HG03432 (cell line): ENCODE data around the gene SELENOH.

Experiments used
- ATAC-seq: cut with Tn5 transposase; IDR thresholded peaks from one replicate; pipeline ENCODE4 v1.9.1; 2021; ENCODE audit warnings: mild to moderate bottlenecking, moderate library complexity; ENCODE audit not compliant: unreplicated experiment

Gene SELENOH

DNA sequence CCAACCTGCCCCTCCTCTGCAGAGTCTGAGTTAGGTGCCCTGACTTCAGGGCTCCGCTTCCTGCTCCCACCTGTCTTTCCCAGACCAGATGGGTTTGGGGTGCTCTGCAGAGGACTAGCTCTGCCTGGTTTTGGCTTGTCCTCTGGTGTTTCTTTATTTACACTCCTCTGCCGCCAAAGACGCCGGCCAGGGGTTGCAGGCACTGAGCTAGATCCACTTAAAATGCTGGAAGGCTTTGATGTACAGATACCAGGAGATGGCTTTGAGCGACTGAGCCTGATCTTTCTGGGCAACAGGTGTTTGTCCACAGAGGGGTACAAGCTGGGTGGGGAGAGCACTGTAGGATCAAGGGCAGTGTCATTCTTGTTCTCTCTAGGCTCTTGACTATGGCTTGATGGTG is 3.9 kb downstream of the SELENOH start:
- ATAC-seq, result no peak

- ATAC-seq, result no peak
These were observed 5.6 kb downstream of the SELENOH start for GRCh38 chr11:57746920-57747319.

DNA sequence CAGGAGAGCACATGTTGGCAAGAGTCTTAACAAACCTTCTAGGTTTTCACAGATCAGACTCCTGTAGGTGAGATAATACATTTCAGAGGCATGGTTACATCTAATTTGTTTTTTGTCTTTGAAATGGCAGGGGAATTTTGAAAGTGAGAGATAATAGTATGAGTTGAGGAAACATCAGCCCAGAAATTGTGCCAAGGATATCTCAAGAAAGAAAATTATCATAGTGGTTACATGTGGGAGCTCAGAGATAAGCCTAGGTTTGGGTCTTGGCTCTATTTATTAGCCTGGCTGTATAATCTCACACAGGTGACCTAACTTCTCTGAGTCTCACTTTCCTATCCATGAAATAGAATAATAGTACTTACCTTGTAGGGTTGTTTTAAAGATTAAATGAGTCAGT is 9.9 kb downstream of the SELENOH start:
- no peak for ATAC-seq

DNA sequence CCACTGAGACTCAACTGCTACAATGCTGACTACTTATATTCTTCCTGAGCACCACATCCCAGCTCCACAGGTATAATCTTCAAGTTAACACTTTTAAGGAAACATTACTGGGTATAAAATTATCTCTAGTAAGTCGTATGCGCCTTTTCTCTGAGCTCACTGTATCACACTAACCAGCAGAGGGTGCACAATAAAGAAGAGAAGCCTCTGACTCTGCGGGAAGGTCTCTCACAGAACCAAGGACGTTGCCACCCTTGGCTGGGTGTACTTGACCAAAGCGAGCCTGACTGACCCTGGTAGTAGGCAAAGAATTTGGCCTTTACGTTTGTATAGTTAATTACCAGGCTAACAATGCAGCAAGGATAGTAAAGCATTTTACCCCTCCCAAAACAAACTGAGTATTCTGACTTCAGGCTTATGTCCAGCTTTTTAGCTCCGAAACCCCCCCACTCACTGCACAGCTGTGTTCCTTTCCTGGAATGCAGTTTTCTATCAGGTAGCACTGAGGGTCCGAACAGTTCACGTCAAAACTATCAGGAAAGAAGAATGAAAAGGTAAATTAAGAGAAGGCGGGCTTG is 10.5 kb downstream of the SELENOH start, which contains the start of gene BTBD18:
Gene BTBD18 (minus strand): TSS at position 144 of the 578 bp plus-strand sequence. CDS start 631 bp downstream, outside the sequence.
- ATAC-seq, result peak; percentile 44

GRCh38 chr11:57752954-57753353 is 11.7 kb downstream of the SELENOH start:
- no peak for ATAC-seq

DNA sequence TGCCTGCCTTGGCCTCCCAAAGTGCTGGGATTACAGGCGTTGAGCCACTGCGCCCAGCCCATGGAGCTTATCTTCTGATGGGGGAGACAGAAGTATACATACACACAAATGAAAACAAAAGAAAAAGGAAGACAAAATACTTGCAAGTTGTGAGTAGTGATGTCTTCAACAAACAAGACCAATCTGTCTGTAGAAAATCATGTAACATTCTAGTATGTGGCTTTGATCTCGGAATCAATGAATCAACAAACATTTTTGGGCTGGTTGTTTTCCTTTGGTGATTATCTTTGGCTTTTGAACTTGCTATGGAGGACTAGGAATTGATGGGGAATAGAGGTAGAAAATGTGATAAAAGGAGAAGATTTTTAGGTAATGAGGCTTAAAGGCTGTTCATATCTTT is 16.9 kb downstream of the SELENOH start:
- no peak for ATAC-seq

DNA sequence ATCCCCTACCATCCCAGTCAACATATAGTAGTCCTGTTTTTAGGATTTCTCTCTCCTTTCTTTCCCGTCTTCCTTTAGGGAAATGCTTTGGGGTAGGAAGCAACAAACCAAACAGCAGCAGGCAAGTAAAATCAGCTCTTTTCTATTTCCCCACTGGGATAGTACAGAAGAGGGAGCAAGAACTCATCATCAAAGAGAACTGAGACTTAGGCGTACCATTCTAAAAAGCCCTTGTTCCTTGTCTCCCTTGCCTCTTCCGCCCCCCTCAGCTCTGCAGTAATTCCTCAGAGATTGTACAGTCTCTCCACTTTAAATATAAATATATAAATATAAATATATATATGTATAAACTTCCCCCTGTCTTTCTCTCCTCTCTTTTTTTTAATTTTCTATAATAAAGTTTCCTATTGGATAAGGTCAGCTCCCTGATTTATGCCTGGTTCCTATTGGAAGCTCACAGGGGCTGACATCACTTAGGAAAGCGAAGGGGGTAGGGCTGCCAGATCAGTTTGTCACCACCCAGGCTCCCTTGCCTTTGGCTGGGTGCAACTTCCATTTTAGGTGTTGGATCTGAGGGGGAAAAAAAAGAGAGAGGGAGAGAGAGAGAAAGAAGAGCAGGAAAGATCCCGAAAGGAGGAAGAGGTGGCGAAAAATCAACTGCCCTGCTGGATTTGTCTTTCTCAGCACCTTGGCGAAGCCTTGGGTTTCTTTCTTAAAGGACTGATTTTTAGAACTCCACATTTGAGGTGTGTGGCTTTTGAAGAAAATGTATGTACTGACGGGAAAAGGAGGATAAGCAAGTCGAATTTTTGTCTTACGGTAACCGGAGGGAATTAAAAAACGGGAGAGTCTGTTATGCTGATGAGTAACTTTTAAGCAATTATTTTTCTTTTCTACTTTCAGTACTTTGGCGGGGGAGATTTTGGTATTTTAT is 20.3 kb downstream of the SELENOH start, which contains the start of gene CTNND1:
Gene CTNND1 (plus strand): TSS at position 502 of the 934 bp plus-strand sequence. CDS start 29,677 bp downstream, outside the sequence.
- peak; percentile 98 for ATAC-seq

DNA sequence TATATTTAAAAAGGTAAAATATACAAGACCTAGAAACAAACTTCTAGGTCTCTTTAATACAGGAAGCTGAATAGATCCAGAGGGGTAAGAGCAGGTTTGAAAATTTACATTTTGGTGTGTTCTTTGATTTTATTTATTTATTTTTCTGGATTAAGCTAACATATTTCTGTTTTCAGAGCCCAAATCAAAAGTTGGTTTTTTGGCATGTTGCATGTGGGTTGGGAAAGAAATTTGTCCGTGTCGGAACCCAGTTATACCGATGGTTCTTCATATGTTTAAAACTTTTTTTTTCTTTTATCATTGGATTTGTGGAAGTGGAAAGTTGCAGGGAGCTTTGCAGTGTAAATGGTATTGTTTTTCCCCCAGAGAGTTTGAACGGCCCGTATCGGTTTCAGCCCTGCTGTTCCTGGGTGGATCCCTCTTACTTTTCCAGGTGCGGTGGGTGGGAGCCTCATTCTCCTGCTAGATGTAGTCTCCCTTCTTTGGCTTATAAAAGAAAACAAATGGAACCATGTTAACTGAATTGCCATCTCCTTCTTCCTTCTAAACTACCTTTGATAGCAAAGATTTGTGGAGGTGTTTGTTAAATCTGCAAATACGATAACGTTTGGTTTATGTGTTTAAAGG is 21.1 kb downstream of the SELENOH start:
- no peak for ATAC-seq

DNA sequence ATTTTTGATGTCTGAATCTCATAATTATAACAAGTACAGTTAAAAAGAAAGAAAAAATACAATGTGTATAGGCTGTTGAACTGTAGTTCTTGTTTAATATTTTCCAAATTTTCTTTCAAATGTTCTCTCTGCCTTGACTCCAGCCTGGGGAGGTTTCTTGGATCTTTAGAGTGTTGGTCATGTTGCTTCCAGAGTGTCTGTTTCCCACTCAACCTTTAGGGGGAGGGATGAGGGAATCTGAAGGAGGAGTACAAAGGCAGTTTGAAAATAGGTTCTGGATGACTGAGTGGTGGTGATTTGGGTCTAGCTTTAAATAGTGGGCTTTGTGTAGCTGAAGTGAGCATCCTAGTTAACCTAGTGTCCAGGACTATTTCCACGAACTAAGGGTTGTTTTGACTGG is 22.3 kb downstream of the SELENOH start:
- ATAC-seq, result no peak

- ATAC-seq, result no peak
These were observed 22.7 kb downstream of the SELENOH start for GRCh38 chr11:57764021-57764420.

DNA sequence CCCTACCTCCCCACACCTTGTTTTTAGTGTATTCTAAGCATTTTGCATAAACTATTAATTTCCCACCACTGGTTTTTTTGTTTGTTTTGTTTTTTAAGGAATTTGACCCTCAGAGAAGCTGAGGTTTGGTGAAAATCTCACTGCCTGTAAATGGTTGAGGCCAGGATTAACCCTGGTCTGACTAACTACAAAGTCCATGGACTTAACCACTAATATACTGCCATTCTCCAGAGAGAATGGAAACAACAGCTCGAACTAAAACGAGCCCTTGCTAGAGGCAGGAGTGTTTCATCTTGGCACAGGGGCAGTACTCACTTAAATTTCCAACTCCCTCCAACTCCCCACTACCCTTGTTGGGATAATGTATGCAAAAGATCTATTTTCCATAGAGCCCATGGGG is 23.3 kb downstream of the SELENOH start:
- no peak for ATAC-seq

- no peak for ATAC-seq
These were observed 23.7 kb downstream of the SELENOH start for GRCh38 chr11:57764972-57765371.

DNA sequence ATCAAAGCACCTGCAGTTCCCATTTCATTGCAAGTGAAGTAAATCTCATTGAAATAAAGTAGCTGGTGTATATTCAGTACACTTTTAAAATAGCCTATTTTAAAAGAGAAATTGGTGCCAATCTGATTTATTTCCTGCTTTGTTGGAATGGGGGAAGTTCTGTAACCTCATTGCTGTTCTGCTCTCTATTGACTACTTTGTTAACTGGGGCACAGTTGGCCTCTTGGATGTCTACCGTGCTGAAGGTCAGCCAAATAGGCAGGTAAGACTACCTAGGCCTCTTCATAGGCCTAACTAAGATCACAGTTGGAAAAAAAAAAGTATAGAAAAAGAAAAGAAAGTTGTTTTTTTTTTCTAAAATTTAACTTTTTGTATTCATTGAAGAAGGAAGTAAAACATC is 29.5 kb downstream of the SELENOH start:
- no peak for ATAC-seq

GRCh38 chr11:57771365-57771764 is 30.1 kb downstream of the SELENOH start:
- no peak for ATAC-seq

DNA sequence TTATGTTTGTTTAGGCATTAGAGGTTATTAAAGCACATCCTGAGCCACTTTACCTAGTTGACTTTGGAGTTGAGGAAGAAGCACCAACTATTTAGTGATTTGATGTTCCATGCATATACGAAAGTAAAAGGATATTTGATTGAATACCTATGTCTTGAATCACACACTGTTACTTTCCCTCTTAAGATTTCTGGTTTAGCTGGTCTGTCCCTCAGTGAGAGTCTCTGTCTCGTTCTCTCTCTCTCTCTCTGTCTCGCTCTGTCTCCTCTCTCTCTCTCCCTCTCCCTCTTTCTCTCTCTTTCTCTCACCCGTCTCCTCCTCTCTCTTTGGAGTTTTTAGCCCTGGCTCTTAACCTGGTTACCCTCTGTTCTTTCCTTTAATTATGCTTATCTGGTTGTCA is 31.3 kb downstream of the SELENOH start:
- ATAC-seq, result no peak

GRCh38 chr11:57773026-57773598 is 31.8 kb downstream of the SELENOH start:
- no peak for ATAC-seq

- no peak for ATAC-seq
These were observed 34.2 kb downstream of the SELENOH start for GRCh38 chr11:57775491-57775890.

DNA sequence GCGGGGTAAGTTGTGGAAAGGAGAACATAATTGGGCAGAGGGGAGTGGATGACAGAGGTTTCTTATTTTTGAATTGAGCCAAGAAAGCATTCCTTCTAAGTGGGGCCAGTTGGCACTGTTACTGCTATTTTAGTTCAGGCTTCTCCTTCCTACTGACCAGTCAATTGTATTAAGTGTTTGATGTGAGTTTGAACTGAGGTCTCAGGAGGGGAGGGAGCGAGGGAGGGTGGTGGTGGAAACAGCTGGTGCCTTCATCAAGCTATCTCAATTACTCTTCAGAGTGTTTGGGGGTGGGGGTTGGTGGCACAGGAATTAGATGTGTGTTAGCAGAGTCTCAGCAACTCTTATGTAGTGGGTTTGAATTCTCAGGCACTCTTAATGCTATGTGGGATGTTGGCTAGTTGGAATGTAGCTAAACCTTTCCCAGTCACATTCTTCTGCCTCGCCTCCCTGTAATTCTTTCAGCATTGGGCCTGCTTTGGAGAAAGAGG is 34.8 kb downstream of the SELENOH start:
- ATAC-seq, result no peak

- no peak for ATAC-seq
These were observed 35.4 kb downstream of the SELENOH start for GRCh38 chr11:57776577-57777210.

DNA sequence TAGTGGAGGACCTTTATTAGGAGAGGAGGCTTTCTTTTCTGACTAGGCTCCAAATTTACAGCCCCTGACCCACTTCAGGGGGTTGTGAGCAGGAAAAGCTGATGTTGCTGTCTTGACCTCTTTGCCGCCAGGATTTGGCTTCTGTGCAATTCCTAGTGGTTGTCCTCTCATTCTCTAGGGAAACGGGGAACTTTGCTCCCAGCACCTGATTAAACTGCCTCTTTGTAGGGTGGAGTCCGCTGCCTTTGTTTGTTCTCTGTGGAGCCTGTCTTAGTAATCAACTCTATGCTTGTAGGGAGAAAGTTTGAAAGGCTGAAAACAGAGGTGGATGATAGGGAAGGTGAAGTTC is 36.7 kb downstream of the SELENOH start:
- no peak for ATAC-seq
